COR-L47 (cell line): ENCODE results near the gene FCER2.
A peak's percentile ranks its signal among the peaks of the same experiment; 100 is the strongest.
"Not testable (repeated sequence)": the region's sequence is repeated elsewhere in the genome, so short reads cannot be mapped to it uniquely, and the experiment has no call there.

ENCODE experiments used
- DNase-seq: peaks from one replicate; lab custom pipeline; 2025; lab: John Stamatoyannopoulos, UW

FCER2 gene

GRCh38 chr19:7701654-7702457, at the start of gene FCER2:
FCER2 (minus strand) TSS chr19:7702131; CDS start chr19:7699760, 2,371 bp downstream.
- no peak for DNase-seq

GRCh38 chr19:7751157-7751783, 49.3 kb upstream of the FCER2 start:
- DNase-seq = no peak

GRCh38 chr19:7748756-7749155, 46.8 kb upstream of the FCER2 start:
- DNase-seq = peak; percentile 23

GRCh38 chr19:7748171-7748570, 46.2 kb upstream of the FCER2 start:
- DNase-seq = no peak

GRCh38 chr19:7746903-7747884, 45.3 kb upstream of the FCER2 start, which contains the start of gene CD209:
CD209 (minus strand) TSS chr19:7747534; CDS start chr19:7747511, 23 bp downstream.
- DNase-seq = no peak

GRCh38 chr19:7746306-7746705, 44.4 kb upstream of the FCER2 start:
- not testable (repeated sequence) for DNase-seq

GRCh38 chr19:7744871-7745650, 43.1 kb upstream of the FCER2 start:
- no peak for DNase-seq

GRCh38 chr19:7744199-7744786, 42.4 kb upstream of the FCER2 start:
- no peak for DNase-seq

GRCh38 chr19:7743425-7743841, 41.5 kb upstream of the FCER2 start:
- no peak for DNase-seq

- no peak for DNase-seq
Measured at GRCh38 chr19:7742991-7743390, 41.1 kb upstream of the FCER2 start.

- no peak for DNase-seq
Measured at GRCh38 chr19:7742575-7742974, 40.6 kb upstream of the FCER2 start.

- DNase-seq = no peak
Measured at GRCh38 chr19:7740682-7741054, 38.7 kb upstream of the FCER2 start.

GRCh38 chr19:7739801-7740681, 38.1 kb upstream of the FCER2 start:
- DNase-seq = no peak

- DNase-seq = no peak
Measured at GRCh38 chr19:7739211-7739755, 37.4 kb upstream of the FCER2 start.

GRCh38 chr19:7738023-7738422, 36.1 kb upstream of the FCER2 start:
- no peak for DNase-seq

- no peak for DNase-seq
Measured at GRCh38 chr19:7737215-7737614, 35.3 kb upstream of the FCER2 start.

GRCh38 chr19:7736148-7736547, 34.2 kb upstream of the FCER2 start:
- no peak for DNase-seq

- no peak for DNase-seq
Measured at GRCh38 chr19:7734220-7735203, 32.6 kb upstream of the FCER2 start.

- DNase-seq = no peak
Measured at GRCh38 chr19:7733376-7733775, 31.4 kb upstream of the FCER2 start.
